ENCODE data around the gene SNX14.

The SNX14 gene

DNA sequence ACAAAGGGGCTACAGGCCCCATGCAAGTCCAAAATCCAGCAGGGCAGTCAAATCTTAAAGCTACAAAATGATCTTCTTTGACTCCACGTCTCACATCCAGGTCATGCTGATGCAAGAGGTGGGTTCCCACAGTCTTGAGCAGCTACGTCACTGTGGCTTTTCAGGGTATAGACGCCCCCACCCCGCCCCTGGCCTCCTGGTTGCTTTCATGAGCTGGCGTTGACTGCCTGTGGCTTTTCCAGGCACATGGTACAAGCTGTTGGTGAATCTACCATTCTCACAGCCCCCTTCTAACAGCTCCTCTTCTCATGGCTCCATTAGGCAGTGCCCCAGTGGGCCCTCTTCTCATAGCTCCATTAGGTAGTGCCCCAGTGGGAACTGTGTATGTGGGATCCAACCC lies 96.8 kb downstream of the SNX14 start:
- DNase-seq, result no peak

DNA sequence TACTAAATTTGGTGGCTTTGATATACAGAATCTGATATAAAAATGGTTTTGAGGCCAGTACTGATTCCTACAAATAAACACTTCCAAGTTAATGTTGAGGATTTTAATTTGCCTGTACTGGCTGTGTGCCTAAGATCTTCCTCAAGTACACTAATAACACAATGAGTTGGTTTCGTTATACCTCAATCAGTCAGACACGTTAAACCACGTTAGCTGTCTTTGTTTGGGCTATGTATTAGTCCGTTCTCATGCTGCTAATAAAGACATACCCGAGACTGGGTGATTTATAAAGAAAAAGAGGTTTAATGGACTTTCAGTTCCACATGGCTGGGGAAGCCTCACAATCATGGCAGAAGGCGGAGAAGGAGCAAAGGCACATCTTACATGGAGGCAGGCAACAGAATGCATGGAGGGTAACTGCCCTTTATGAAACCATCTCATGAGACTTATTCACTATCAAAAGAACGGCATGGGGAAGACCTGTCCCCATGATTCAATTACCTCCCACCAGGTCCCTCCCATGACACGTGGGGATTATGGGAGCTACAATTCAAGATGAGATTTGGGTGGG lies 97.6 kb downstream of the SNX14 start:
- DNase-seq, result no peak

- no peak for DNase-seq
Observed at GRCh38 chr6:85494547-85495536, 98.8 kb downstream of the SNX14 start.

DNA sequence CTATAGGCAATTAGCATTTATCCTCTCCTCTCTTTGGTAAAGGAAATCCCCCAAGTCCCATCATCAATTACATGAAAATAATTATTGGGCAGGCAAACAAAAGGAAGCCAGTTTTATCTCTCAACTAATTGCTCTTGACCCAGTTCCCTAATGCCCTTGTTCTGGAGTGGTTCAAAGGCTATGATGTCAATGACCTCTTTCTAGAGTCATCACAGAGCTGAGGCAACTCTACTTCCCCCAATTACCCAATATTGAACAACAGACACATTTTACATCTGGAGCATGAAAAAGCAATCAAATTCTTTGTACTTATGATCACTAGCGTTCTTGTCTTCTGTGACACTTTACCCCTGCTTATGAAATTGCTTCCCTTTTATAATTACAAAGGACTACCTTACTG lies 100.3 kb downstream of the SNX14 start:
- no peak for DNase-seq

DNA sequence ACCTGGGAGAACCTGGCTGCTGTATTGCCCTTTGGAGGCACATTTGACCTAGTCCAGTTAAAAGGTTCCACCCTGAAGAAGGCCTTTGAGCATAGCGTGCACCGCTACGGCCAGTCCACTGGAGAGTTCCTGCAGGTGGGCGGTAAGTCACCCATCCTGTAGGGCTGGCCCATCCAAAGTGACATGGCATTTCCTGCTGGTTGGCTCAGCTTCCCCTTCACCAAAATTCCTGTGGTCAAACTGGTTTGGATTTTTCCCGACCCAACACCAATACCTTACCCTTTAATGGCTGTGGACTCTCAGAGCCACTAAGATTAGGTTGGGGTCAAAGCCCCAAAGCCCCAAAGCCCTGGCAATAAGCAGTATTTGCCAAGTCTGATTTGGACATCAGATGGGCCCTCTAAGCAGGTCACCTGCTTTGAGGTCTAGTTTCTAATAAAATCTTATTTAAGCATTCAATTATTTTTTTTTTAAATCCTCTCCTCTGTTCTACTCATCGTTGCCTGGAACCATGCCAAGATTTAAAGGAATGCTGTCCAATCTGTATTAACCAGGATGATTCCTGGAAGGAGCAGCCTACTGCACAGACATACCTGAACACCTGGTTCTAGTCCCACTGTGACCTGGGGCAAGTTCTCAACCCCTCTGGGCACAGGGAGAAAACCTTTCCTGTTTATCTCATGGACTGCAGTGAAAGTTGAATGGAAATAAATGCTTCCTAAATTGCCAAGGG lies 103.0 kb downstream of the SNX14 start:
- DNase-seq, result peak; percentile 3

DNA sequence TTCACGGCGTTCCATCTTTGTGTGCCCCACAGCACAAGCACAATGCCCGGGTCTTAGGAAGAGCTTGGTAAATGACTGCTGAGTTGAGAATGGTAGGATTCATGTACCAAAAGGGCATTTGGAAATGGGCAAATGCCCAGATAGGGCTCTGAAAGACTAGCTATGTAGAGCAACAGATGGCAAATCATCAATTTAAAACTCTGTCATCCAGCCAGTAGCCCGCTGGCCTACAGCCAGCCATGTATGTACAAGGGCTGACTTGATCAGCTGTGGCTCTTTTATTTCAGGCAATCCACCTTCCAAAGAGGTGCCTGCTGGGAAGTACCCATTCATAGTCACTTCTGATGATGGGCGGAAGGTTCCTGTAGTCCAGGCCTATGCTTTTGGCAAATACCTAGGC lies 108.7 kb downstream of the SNX14 start:
- peak; percentile 27 for DNase-seq

DNA sequence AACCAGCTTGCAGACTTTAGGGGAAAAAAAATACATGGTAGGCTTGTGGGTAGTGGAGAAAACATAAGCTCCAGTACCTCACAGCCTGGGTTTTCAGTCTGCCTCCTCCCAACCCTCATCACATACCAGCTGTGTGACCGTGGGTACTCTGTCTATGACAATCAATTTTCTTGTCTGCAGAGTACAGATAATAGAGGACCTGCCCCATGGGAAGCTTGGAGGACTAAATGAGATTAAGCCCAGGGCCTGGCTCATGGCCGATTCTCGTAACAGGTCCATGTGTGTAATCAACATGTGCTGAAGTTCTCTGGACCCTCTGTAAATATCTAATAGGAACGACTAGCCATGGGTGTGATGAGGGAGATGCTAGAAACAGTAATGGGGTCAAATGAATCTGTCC lies 109.8 kb downstream of the SNX14 start:
- peak; percentile 40 for DNase-seq

GRCh38 chr6:85482905-85483700 lies 110.6 kb downstream of the SNX14 start:
- DNase-seq, result peak; percentile 66

DNA sequence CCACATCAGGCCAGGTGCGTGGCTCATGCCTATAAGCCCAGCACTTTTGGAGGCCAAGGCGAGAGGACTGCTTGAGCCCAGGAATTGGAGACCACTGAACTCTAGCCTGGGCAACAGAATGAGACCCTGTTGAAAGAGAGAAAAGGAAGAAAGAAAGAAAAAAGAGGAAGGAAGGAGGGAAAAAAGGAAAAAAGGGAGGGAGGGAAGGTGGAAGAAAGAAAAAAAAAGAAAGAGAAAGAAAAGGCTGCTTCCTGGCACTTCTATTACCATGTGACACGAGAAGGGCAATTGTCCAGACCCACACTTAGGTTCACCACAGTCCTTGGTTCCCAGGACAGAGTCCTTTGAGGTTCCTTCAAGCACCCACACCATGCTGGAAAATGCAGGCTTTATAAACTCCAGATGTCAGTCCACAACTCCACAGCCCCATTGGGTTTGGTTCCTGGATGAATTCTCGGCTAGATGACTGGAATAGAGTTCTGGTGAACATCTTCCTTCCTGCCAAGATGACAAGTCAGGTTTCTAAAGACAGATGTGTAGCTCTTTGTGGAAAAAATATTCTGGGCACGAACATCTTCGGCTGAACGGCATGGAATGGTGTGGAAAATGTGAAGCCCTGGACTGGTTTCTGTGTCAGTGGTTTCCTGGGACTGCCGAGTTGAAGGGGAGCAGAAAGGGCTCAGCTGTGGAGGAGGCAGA lies 111.3 kb downstream of the SNX14 start:
- no peak for DNase-seq

- DNase-seq, result no peak
Observed at GRCh38 chr6:85479208-85479607, 114.5 kb downstream of the SNX14 start.

DNA sequence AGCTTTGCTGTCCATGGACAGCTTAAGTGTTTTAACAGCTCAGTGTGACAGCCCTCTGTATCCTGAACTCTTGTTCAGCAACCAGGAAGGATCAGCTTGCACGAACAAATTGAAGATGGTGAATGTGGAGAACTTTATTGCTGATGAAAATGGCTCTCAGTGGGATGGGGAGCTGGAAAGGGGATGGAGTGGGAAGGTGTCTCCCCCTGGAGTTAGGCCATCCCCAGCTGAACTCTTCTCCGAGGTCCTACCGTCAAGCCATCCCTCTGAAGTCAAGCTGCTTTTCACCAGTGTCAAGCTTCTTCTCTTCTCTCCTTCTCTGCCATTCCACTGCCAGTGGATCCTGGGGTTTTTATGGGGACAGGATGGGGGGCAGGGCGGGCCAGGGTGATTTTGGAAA lies 117.1 kb downstream of the SNX14 start:
- no peak for DNase-seq

DNA sequence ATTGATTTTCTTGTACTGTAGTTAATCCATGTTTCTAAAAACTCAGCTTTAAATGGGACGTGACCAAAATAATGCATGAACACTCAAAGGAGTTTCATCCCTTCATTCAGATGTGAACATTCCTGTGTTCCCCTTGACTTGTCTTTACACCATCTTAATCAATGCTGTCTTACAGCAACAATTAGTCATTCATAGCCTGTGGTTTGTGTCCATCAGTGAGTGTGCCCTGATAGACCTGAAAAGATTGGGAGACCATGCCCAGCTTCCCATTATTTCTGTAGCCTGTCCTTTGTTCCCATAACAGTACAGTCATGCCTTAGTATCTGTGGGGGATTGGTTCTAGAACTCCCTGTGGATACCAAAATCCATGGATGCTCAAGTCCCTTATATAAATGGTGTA lies 119.9 kb downstream of the SNX14 start:
- DNase-seq, result no peak

- no peak for DNase-seq
Observed at GRCh38 chr6:85472744-85473143, 120.9 kb downstream of the SNX14 start.

DNA sequence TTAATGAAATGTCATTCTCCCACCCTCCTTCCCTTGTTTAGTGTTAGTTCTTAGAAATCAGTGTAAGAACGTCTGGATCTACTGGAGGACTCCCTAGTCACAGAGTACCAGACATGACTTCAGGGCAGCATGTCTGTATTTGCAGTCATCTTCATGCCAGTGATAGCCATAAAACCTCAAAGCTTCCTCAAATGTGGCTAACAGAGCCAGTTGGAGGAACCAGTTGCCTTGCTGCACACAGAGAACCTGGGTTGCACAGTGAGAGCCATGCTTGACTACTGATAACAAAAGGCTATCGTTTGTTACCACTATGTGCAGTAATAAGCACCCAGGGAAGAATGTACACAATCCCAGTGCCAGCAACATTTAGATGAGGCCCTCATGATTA lies 123.6 kb downstream of the SNX14 start:
- DNase-seq, result no peak

DNA sequence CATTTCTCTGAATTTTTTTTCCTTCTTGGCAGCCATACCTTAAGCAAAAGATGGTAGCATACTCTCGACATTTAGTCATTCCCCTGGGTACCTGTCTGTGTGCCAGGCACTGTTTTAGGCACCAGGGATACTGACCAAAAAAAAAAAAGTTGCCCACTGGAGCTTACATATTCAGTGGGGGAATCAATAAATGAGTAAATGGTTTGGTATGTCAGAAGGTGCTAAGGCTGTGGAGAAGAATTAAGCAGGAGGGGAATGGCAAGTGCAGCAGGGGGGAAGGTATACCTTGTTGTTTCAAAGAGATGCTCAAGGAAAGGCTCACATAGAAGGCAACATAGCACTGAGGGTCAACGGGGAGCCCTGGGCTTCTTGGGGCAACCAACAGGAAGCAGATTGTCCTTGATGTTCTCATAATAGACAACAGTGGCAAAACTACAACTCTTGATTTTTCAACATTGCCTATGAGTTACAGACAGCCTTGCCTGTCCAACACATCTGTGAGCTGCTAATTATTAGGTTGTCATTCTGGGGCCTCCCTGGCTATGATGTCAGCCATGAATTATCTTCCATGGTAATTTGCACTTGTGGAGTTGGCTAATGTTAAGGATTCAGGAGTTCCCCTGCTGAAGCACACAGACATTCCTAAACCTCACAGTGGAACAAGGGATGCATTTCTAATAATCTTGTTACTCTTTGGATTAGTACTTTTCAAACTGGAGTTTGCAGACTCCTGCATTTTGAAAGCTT lies 124.2 kb downstream of the SNX14 start:
- DNase-seq, result no peak

DNA sequence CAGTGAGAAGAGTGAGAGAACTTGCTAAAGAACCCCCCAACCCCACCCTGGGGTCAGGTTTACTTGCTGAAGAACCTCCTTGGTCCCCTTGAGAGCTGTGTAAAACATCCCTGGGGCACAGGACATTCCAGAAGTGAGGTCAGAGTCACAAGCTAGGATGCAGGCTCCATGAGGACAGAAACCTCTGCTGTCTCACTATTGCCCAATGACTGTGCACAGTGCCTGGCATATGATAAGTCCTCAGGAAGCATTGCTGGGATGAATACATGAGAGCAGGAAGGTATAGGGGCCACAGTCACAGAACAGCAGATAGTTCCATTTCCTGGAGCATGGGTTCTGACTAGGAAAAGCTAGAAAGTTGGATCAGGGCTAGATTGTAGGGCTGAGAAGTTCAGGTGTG lies 125.3 kb downstream of the SNX14 start:
- DNase-seq, result no peak

GRCh38 chr6:85465762-85466161 lies 127.9 kb downstream of the SNX14 start:
- no peak for DNase-seq

- no peak for DNase-seq
Observed at GRCh38 chr6:85464722-85465150, 128.9 kb downstream of the SNX14 start.

DNA sequence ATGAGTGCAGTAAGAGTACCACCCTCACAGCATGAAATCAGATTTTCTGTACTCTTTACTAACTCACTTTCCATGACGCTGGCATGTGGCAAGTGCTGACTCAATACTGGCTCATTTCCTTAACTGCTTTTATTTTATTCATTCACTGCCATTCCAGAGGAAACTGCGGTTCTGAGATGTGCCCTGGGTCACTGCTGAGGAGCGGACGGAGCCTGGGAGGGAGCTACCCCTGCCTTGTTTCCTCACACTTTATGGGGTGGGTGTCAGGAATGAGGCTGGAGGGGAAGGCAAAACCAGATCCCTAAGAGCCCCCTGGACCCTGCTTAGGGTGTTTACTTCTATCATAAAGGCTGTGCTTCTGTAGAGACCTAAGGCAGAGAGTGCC lies 129.4 kb downstream of the SNX14 start:
- no peak for DNase-seq

DNA sequence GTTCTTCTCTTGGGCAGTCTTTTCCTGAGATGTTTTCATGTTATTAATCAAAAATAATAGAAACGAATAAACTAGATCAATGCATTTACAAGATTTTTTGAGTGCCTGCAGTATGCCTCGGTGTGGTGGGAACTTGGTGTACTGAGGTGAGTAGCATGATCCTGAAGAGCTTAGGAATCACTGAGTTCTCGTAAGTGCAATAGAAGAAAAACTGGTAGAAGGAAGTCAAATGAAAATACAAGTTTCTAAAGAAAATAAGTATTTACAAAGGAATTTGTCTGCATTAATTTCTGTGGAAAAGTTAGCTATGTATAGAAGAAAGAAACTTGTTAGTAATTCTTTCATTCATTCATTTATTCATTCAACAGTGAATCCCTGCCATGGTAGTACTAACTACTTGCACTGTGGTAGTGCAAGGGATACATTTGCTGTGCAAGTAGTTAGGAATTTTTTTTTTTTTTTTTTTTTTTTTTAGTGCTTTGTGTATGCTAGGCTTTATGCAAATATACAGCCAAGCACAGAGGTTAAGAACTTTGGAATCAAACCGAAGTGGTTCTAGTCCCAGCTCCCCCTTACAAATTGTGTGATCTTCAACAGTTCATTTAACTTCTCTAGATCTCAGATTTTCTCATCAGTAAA lies 129.9 kb downstream of the SNX14 start:
- DNase-seq, result no peak

DNA sequence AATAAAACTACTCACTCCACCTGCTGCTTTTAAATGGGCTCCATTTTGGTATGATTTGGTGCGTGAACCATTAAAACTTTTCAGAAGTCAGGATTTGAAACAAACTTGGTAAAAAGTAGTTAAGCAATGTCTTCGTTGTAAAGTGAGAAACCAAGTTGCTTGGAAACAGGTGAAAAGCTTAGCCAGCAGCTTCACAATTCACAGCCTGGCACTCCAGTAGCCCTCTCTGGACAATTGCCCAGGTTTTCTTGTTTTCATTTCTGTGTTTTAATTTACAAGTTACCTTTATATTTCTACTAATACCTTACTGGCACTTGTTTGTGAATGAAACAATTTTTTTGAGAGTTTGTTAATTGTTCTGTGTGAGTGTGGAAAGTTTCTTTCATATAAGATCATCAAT lies 131.0 kb downstream of the SNX14 start:
- no peak for DNase-seq

All from NCI-H82 (cell line).